Activated CD8-positive, alpha-beta memory T cell treated with anti-CD3 and anti-CD28 coated beads, Interleukin-2, amount 50 U/mL, for 48 hours (primary cell): Measurements from ENCODE around the gene GLB1L2.
"Not testable (repeated sequence)": the region's sequence is repeated elsewhere in the genome, so short reads cannot be mapped to it uniquely, and the experiment has no call there.

Source experiments
- DNase-seq: peaks from one replicate; pipeline ENCODE4 v3.0.0-alpha.2; 2020

Gene GLB1L2

GRCh38 chr11:134331354-134332188, at the start of gene GLB1L2:
Gene GLB1L2 (plus strand): TSS chr11:134331988. CDS start chr11:134332062, 74 bp downstream.
- DNase-seq, result peak; percentile 89

- no peak for DNase-seq
Measured at GRCh38 chr11:134282121-134283045, 49.4 kb upstream of the GLB1L2 start.

- no peak for DNase-seq
Measured at GRCh38 chr11:134283461-134284230, 48.1 kb upstream of the GLB1L2 start.

- DNase-seq, result not testable (repeated sequence)
Measured at GRCh38 chr11:134284349-134284748, 47.4 kb upstream of the GLB1L2 start.

- no peak for DNase-seq
Measured at GRCh38 chr11:134287561-134287960, 44.2 kb upstream of the GLB1L2 start.

GRCh38 chr11:134288486-134288885, 43.3 kb upstream of the GLB1L2 start:
- no peak for DNase-seq

GRCh38 chr11:134289167-134289566, 42.6 kb upstream of the GLB1L2 start:
- DNase-seq, result no peak

GRCh38 chr11:134289789-134290188, 42.0 kb upstream of the GLB1L2 start:
- no peak for DNase-seq

- DNase-seq, result no peak
Measured at GRCh38 chr11:134290646-134291045, 41.1 kb upstream of the GLB1L2 start.

GRCh38 chr11:134291196-134291595, 40.6 kb upstream of the GLB1L2 start:
- DNase-seq, result no peak

GRCh38 chr11:134292661-134293060, 39.1 kb upstream of the GLB1L2 start:
- DNase-seq, result no peak

- DNase-seq, result no peak
Measured at GRCh38 chr11:134293119-134294113, 38.4 kb upstream of the GLB1L2 start.

- no peak for DNase-seq
Measured at GRCh38 chr11:134294664-134295063, 37.1 kb upstream of the GLB1L2 start.

GRCh38 chr11:134312223-134312622, 19.6 kb upstream of the GLB1L2 start:
- DNase-seq, result no peak

- DNase-seq, result no peak
Measured at GRCh38 chr11:134312807-134313206, 19.0 kb upstream of the GLB1L2 start.

GRCh38 chr11:134313379-134313778, 18.4 kb upstream of the GLB1L2 start:
- no peak for DNase-seq

- no peak for DNase-seq
Measured at GRCh38 chr11:134313821-134314607, 17.8 kb upstream of the GLB1L2 start.

- DNase-seq, result no peak
Measured at GRCh38 chr11:134317103-134317502, 14.7 kb upstream of the GLB1L2 start.

GRCh38 chr11:134321373-134321772, 10.4 kb upstream of the GLB1L2 start:
- not testable (repeated sequence) for DNase-seq

- DNase-seq, result no peak
Measured at GRCh38 chr11:134322553-134322952, 9.2 kb upstream of the GLB1L2 start.

- no peak for DNase-seq
Measured at GRCh38 chr11:134328433-134328832, 3.4 kb upstream of the GLB1L2 start.
